ENCODE data around the gene ARID2. TPM values are rescaled to one million over a fixed set of nuclear protein-coding genes. Genes with fewer than 3 reads are reported as not detected.

Gene ARID2
- polyA plus RNA-seq, 1 donor (not counting 4 experiments of a cell fraction or from before 2014, with no cell fraction given) = 15.1 TPM

DNA sequence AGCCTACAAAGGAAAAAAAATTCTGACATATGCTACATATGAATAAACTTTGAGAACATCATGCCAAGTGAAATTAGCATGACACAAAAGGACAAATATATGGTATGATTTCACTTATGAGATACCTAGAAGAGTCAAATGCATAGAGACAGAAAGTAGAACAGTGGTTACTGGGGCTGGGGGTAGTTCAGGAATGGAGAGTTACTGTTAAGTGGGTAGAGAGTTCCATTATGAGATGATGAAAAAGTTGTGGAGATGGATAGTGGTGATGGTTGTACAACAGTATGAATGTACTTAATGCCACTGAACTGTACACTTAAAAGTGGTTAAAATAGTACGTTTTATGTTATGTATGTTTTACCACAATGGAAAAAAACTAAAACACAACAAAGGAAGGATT lies 168.6 kb downstream of the ARID2 start:
- no peaks in the 10 kb centered on the region for H3K9me1 ChIP-seq (ENCODE audit: control insufficient read depth, extremely low read depth, insufficient read depth, low read length)
- H3K4me1 ChIP-seq (ENCODE audit: control insufficient read depth, extremely low read depth, insufficient read depth, low read length) = no peaks in the 10 kb centered on the region
- no peaks in the 10 kb centered on the region for H3K79me2 ChIP-seq (ENCODE audit: control insufficient read depth, insufficient read depth, low read length)
- TF ChIP-seq EZH2 (IDR thresholded peaks at IDR 0.05; ENCODE audit: low read length) (no peak), CTCF (optimal IDR thresholded peaks at IDR 0.05 in 1 of 3, IDR thresholded peaks at IDR 0.05 in 1 of 3, conservative IDR thresholded peaks at IDR 0.05 in 1 of 3; ENCODE audit: extremely low read depth in 1 of 3, insufficient read depth in 2 of 3, low read length in 3 of 3) (no peak)
- no peaks in the 10 kb centered on the region for H3K9me3 ChIP-seq (ENCODE audit: control insufficient read depth, low read depth, low read length)
- no peak overlapping the region for H2AFZ ChIP-seq (ENCODE audit: control insufficient read depth, low read length)
- no peak overlapping the region for H3K4me3 ChIP-seq (ENCODE audit: control insufficient read depth in 2 of 3, extremely low read depth in 1 of 3, insufficient read depth in 2 of 3, low read depth in 1 of 3, low read length in 3 of 3)
- FAIRE-seq = no peak
- H3K4me2 ChIP-seq (ENCODE audit: control insufficient read depth, extremely low read depth, insufficient read depth, low read depth, low read length) = no peak overlapping the region
- H3K36me3 ChIP-seq (ENCODE audit: control insufficient read depth in 2 of 2, extremely low read depth in 1 of 2, insufficient read depth in 2 of 2, low read length in 2 of 2) = peaks cover 2 to 10% of the 10 kb centered on the region in 2 experiments
- no peaks in the 10 kb centered on the region for H3K27me3 ChIP-seq (ENCODE audit: control insufficient read depth, extremely low read depth, insufficient read depth, low read length)
- no peak overlapping the region for H3K27ac ChIP-seq (ENCODE audit: control insufficient read depth, insufficient read depth, low read length)
- no peak overlapping the region for H3K9ac ChIP-seq (ENCODE audit: control insufficient read depth, extremely low read depth, insufficient read depth, low read length)
- DNase-seq (ENCODE audit: low read depth, low spot score) = no peak
- no peaks in the 10 kb centered on the region for H4K20me1 ChIP-seq (ENCODE audit: control insufficient read depth, extremely low read depth, insufficient read depth, low read length)
- dilution Hi-C loops (cut with MboI; ENCODE audit: extremely low pct_ligation_motif_present, low sequenced_read_pairs) = no loop called here

DNA sequence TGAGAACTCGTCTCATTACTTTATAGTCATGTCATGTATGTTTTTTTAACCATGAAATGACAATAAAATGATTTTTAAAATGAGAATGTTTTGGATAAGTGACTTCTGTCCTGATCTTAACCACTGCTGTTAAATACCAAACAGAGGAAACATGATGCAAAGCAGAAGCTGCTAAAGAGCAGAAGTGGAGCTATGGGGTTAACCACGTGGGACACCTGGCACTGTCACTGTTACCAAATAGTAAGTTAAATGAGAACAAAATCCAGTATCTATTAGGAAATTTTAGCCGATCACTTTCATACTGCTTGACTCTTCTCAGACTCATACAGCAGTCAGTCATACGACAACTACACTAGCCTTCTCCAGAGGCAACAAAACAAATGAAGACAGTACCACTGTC lies 178.4 kb downstream of the ARID2 start:
- Histone ChIP-seq H2AFZ (ENCODE audit: control insufficient read depth, low read length) (no peak overlapping the region), H3K79me2 (ENCODE audit: control insufficient read depth, insufficient read depth, low read length) (no peaks in the 10 kb centered on the region), H3K9me3 (ENCODE audit: control insufficient read depth, low read depth, low read length) (no peaks in the 10 kb centered on the region), H3K27ac (ENCODE audit: control insufficient read depth, insufficient read depth, low read length) (no peak overlapping the region), H3K4me3 (ENCODE audit: control insufficient read depth in 2 of 3, extremely low read depth in 1 of 3, insufficient read depth in 2 of 3, low read depth in 1 of 3, low read length in 3 of 3) (no peak overlapping the region), H3K9me1 (ENCODE audit: control insufficient read depth, extremely low read depth, insufficient read depth, low read length) (no peaks in the 10 kb centered on the region), H3K27me3 (ENCODE audit: control insufficient read depth, extremely low read depth, insufficient read depth, low read length) (no peaks in the 10 kb centered on the region), H3K9ac (ENCODE audit: control insufficient read depth, extremely low read depth, insufficient read depth, low read length) (no peak overlapping the region), H3K4me2 (ENCODE audit: control insufficient read depth, extremely low read depth, insufficient read depth, low read depth, low read length) (no peak overlapping the region), H3K36me3 (ENCODE audit: control insufficient read depth in 2 of 2, extremely low read depth in 1 of 2, insufficient read depth in 2 of 2, low read length in 2 of 2) (peaks cover 0 to 3% of the 10 kb centered on the region in 2 experiments), H3K4me1 (ENCODE audit: control insufficient read depth, extremely low read depth, insufficient read depth, low read length) (no peaks in the 10 kb centered on the region), H4K20me1 (ENCODE audit: control insufficient read depth, extremely low read depth, insufficient read depth, low read length) (no peaks in the 10 kb centered on the region)
- no peak for FAIRE-seq
- dilution Hi-C loops (cut with MboI; ENCODE audit: extremely low pct_ligation_motif_present, low sequenced_read_pairs) = no loop called here
- TF ChIP-seq EZH2 (IDR thresholded peaks at IDR 0.05; ENCODE audit: low read length) (no peak), CTCF (optimal IDR thresholded peaks at IDR 0.05 in 1 of 3, IDR thresholded peaks at IDR 0.05 in 1 of 3, conservative IDR thresholded peaks at IDR 0.05 in 1 of 3; ENCODE audit: extremely low read depth in 1 of 3, insufficient read depth in 2 of 3, low read length in 3 of 3) (no peak)
- no peak for DNase-seq (ENCODE audit: low read depth, low spot score)

Data from keratinocyte (primary cell).